HEK293 (cell line): ENCODE measurements around the gene HOXB7.

ENCODE experiments used
- GLI4 ChIP-seq: fragments of 450-650 bp; formaldehyde crosslinking; IDR thresholded peaks from 2 replicates; pipeline ENCODE4 v1.5.1; 2016; ENCODE audit warnings: missing biosample characterization, missing genetic modification characterization
- HOXC10 ChIP-seq: sonication (generic); formaldehyde crosslinking; IDR thresholded peaks from 2 replicates; pipeline ENCODE4 v1.8.1; 2023; ENCODE audit warnings: mild to moderate bottlenecking, missing genetic modification reagents
- KLF1 ChIP-seq: fragments of 450-650 bp; formaldehyde crosslinking; IDR thresholded peaks from 2 replicates; pipeline ENCODE4 v1.5.1; 2016; ENCODE audit warnings: missing biosample characterization, missing genetic modification characterization
- PRDM10 ChIP-seq: fragments of 450-650 bp; formaldehyde crosslinking; IDR thresholded peaks from 2 replicates; pipeline ENCODE4 v1.5.1; 2016; ENCODE audit warnings: missing biosample characterization, missing genetic modification characterization
- REPIN1 ChIP-seq: fragments of 450-650 bp; formaldehyde crosslinking; IDR thresholded peaks from 2 replicates; pipeline ENCODE4 v1.5.1; 2017; ENCODE audit warnings: missing biosample characterization, missing genetic modification characterization, low read depth
- SCRT1 ChIP-seq: fragments of 450-650 bp; formaldehyde crosslinking; IDR thresholded peaks from 2 replicates; pipeline ENCODE4 v1.5.1; 2016; ENCODE audit warnings: missing biosample characterization, missing genetic modification characterization, borderline replicate concordance
- TRIM28 ChIP-seq: IDR thresholded peaks from 2 replicates; pipeline ENCODE4 v1.6.1; 2011; ENCODE audit warnings: low read length, control low read depth, borderline replicate concordance
- TSHZ1 ChIP-seq: fragments of 450-650 bp; formaldehyde crosslinking; IDR thresholded peaks from 2 replicates; pipeline ENCODE4 v1.5.1; 2016; ENCODE audit warnings: missing biosample characterization, missing genetic modification characterization, borderline replicate concordance
- ZFP41 ChIP-seq: fragments of 450-650 bp; formaldehyde crosslinking; IDR thresholded peaks from 2 replicates; pipeline ENCODE4 v1.5.1; 2016; ENCODE audit warnings: missing biosample characterization, missing genetic modification characterization, borderline replicate concordance
- ZNF112 ChIP-seq: fragments of 450-650 bp; formaldehyde crosslinking; IDR thresholded peaks from 2 replicates; pipeline ENCODE4 v1.5.0; 2017; ENCODE audit warnings: missing biosample characterization, missing genetic modification characterization
- ZNF133 ChIP-seq: fragments of 450-650 bp; formaldehyde crosslinking; IDR thresholded peaks from 2 replicates; pipeline ENCODE4 v1.5.1; 2016; ENCODE audit warnings: missing biosample characterization, missing genetic modification characterization
- ZNF138 ChIP-seq: fragments of 450-650 bp; formaldehyde crosslinking; IDR thresholded peaks from 2 replicates; pipeline ENCODE4 v1.5.1; 2016; ENCODE audit warnings: missing biosample characterization, missing genetic modification characterization, borderline replicate concordance
- ZNF202 ChIP-seq: fragments of 450-650 bp; formaldehyde crosslinking; IDR thresholded peaks from 2 replicates; pipeline ENCODE4 v1.5.1; 2016; ENCODE audit warnings: missing biosample characterization, missing genetic modification characterization, borderline replicate concordance
- ZNF221 ChIP-seq: fragments of 450-650 bp; formaldehyde crosslinking; IDR thresholded peaks from 2 replicates; pipeline ENCODE4 v1.5.1; 2017; ENCODE audit warnings: missing biosample characterization, missing genetic modification characterization, borderline replicate concordance
- ZNF239 ChIP-seq: fragments of 450-650 bp; formaldehyde crosslinking; IDR thresholded peaks from 2 replicates; pipeline ENCODE4 v1.5.1; 2016; ENCODE audit warnings: missing biosample characterization, missing genetic modification characterization
- ZNF354C ChIP-seq: fragments of 450-650 bp; formaldehyde crosslinking; IDR thresholded peaks from 2 replicates; pipeline ENCODE4 v1.5.1; 2016; ENCODE audit warnings: missing biosample characterization, missing genetic modification characterization, low read depth, borderline replicate concordance
- ZNF473 ChIP-seq: fragments of 450-650 bp; formaldehyde crosslinking; IDR thresholded peaks from 2 replicates; pipeline ENCODE4 v1.5.1; 2017; ENCODE audit warnings: missing biosample characterization, missing genetic modification characterization
- ZNF560 ChIP-seq: fragments of 450-650 bp; formaldehyde crosslinking; IDR thresholded peaks from 2 replicates; pipeline ENCODE4 v1.5.1; 2017; ENCODE audit warnings: missing biosample characterization, missing genetic modification characterization, borderline replicate concordance
- ZNF610 ChIP-seq: fragments of 450-650 bp; formaldehyde crosslinking; IDR thresholded peaks from 2 replicates; pipeline ENCODE4 v1.5.1; 2016; ENCODE audit warnings: missing biosample characterization, missing genetic modification characterization, borderline replicate concordance
- ZNF621 ChIP-seq: fragments of 450-650 bp; formaldehyde crosslinking; IDR thresholded peaks from 2 replicates; pipeline ENCODE4 v1.5.1; 2017; ENCODE audit warnings: missing biosample characterization, missing genetic modification characterization
- ZNF626 ChIP-seq: fragments of 450-650 bp; sonication (Bioruptor Pico); formaldehyde crosslinking; IDR thresholded peaks from 2 replicates; pipeline ENCODE4 v1.5.1; 2018; ENCODE audit warnings: missing biosample characterization, missing genetic modification characterization, inconsistent platforms
- ZNF704 ChIP-seq: fragments of 450-650 bp; formaldehyde crosslinking; IDR thresholded peaks from 2 replicates; pipeline ENCODE4 v1.5.1; 2016; ENCODE audit warnings: missing biosample characterization, missing genetic modification characterization
- ZNF785 ChIP-seq: fragments of 450-650 bp; formaldehyde crosslinking; IDR thresholded peaks from 2 replicates; pipeline ENCODE4 v1.5.1; 2016; ENCODE audit warnings: missing biosample characterization, missing genetic modification characterization
- ZXDB ChIP-seq: fragments of 450-650 bp; formaldehyde crosslinking; IDR thresholded peaks from 2 replicates; pipeline ENCODE4 v1.5.1; 2016; ENCODE audit warnings: missing biosample characterization, missing genetic modification characterization
- TF ChIP-seq, protein P1 (sequence below): fragments of 450-650 bp; formaldehyde crosslinking; IDR thresholded peaks from 2 replicates; pipeline ENCODE4 v1.5.1; 2016; ENCODE audit warnings: missing biosample characterization, missing genetic modification characterization
- TF ChIP-seq, protein P2 (sequence below): fragments of 450-650 bp; formaldehyde crosslinking; IDR thresholded peaks from 2 replicates; pipeline ENCODE4 v1.5.1; 2017; ENCODE audit warnings: missing biosample characterization, missing genetic modification characterization

HOXB7 gene

DNA sequence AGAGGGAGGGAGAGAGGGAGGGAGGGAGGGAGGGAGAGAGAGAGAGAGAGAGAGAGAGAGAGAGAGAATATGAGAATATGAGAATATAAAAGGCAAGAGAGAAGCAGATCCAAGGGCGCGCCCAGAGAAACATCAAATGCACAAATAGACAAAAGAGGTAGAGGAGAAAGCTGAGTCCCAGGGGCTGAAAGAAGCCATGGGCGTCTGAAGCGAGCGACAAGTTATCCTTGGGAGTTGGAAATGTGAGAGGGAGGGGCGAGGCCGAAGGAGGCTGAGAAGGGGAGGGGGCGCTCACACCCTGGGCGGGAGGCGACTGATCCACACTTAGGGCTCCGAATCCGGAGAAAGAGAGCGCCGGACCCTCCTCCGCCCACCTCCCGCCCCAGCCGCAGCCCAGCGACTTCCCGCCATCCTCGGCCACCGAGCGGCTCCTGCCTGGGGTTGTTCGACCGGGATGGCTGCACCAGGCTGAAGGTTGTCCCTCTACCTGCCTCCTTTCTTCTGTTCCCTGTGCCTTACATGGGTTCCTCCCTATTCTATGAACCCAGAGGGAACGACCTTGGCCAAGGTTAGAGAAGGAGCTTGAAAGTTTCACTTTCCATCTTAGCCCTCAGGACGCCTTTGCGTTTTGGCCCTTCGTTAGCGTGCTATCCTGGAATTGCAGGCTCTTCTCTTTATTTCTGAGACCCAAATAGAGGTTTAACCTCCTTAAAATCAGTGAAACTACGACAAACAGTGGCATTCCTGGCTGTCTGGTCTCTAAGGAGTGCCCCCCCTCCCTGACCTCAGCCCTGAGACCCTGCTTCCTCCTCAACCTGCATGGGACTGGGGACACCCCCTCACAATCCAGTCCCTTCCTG is 36.5 kb upstream of the HOXB7 start (continued):
- no peak for TF ChIP-seq HOXC10 (CRISPR knock-in tag)
- peak; percentile 51; the same call in 1 of the 2 replicates for TF ChIP-seq ZNF610 (tag by site-specific recombination)
- TF ChIP-seq, protein P1, sequence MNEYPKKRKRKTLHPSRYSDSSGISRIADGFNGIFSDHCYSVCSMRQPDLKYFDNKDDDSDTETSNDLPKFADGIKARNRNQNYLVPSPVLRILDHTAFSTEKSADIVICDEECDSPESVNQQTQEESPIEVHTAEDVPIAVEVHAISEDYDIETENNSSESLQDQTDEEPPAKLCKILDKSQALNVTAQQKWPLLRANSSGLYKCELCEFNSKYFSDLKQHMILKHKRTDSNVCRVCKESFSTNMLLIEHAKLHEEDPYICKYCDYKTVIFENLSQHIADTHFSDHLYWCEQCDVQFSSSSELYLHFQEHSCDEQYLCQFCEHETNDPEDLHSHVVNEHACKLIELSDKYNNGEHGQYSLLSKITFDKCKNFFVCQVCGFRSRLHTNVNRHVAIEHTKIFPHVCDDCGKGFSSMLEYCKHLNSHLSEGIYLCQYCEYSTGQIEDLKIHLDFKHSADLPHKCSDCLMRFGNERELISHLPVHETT (tag by site-specific recombination) = no peak
- TF ChIP-seq ZNF112 = no peak
- TF ChIP-seq KLF1 = peak; percentile 70
- no peak for TF ChIP-seq ZNF138 (tag by site-specific recombination)
- no peak for TF ChIP-seq ZNF626
- no peak for TF ChIP-seq ZNF473 (tag by site-specific recombination)
- no peak for TF ChIP-seq ZNF221
- no peak for TF ChIP-seq SCRT1
- TF ChIP-seq ZNF785 (tag by site-specific recombination) = no peak
- no peak for TF ChIP-seq ZNF621
- TF ChIP-seq TSHZ1 (tag by site-specific recombination) = no peak
- no peak for TF ChIP-seq ZNF133
- TF ChIP-seq ZNF202 (tag by site-specific recombination) = no peak
- no peak for TF ChIP-seq ZNF704 (tag by site-specific recombination)
- TF ChIP-seq TRIM28 = no peak
- peak; percentile 7; the same call in 1 of the 2 replicates for TF ChIP-seq ZXDB (tag by site-specific recombination)
- TF ChIP-seq ZNF239 (tag by site-specific recombination) = no peak
- TF ChIP-seq ZNF354C (tag by site-specific recombination) = no peak
- TF ChIP-seq, protein P2, sequence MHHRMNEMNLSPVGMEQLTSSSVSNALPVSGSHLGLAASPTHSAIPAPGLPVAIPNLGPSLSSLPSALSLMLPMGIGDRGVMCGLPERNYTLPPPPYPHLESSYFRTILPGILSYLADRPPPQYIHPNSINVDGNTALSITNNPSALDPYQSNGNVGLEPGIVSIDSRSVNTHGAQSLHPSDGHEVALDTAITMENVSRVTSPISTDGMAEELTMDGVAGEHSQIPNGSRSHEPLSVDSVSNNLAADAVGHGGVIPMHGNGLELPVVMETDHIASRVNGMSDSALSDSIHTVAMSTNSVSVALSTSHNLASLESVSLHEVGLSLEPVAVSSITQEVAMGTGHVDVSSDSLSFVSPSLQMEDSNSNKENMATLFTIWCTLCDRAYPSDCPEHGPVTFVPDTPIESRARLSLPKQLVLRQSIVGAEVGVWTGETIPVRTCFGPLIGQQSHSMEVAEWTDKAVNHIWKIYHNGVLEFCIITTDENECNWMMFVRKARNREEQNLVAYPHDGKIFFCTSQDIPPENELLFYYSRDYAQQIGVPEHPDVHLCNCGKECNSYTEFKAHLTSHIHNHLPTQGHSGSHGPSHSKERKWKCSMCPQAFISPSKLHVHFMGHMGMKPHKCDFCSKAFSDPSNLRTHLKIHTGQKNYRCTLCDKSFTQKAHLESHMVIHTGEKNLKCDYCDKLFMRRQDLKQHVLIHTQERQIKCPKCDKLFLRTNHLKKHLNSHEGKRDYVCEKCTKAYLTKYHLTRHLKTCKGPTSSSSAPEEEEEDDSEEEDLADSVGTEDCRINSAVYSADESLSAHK (tag by site-specific recombination) = peak; percentile 1; the same call in 1 of the 2 replicates
- no peak for TF ChIP-seq ZFP41 (tag by site-specific recombination)
- TF ChIP-seq PRDM10 = peak; percentile 85
- no peak for TF ChIP-seq REPIN1 (tag by site-specific recombination)
- TF ChIP-seq GLI4 (tag by site-specific recombination) = no peak
- no peak for TF ChIP-seq ZNF560
